GM12891 (cell line): ENCODE measurements around the gene HS6ST3.

Experiments
- DNase-seq: peaks from one replicate; pipeline ENCODE4 v3.0.0; 2011; ENCODE audit warnings: low spot score; ENCODE audit not compliant: insufficient read length
- FAIRE-seq: peaks from 2 replicates; lab custom pipeline; 2011; peaks lifted over from hg19 to GRCh38; lab: Jason Lieb, UNC
- PAX5 ChIP-seq: IDR thresholded peaks from 2 replicates; pipeline ENCODE4 v1.6.1; 2011; ENCODE audit warnings: low read length, moderate library complexity, mild to moderate bottlenecking; ENCODE audit not compliant: insufficient read depth, severe bottlenecking
- POLR2A ChIP-seq: IDR thresholded peaks from 2 replicates; pipeline ENCODE4 v1.6.1; 2011; ENCODE audit warnings: low read depth, low read length, control low read depth
- POLR2AphosphoS5 ChIP-seq: IDR thresholded peaks from 2 replicates; pipeline ENCODE4 v1.6.1; 2011; ENCODE audit warnings: low read depth, low read length, control low read depth
- POU2F2 ChIP-seq: IDR thresholded peaks from 2 replicates; pipeline ENCODE4 v1.6.1; 2011; ENCODE audit warnings: low read depth, mild to moderate bottlenecking, control low read depth, low read length, moderate library complexity
- SPI1 ChIP-seq: IDR thresholded peaks from 2 replicates; pipeline ENCODE4 v1.6.1; 2011; ENCODE audit warnings: low read depth, low read length, control low read depth
- TAF1 ChIP-seq: IDR thresholded peaks from 2 replicates; pipeline ENCODE4 v1.6.1; 2011; ENCODE audit warnings: low read depth, low read length, control low read depth

The HS6ST3 gene

GRCh38 chr13:96068729-96069128 is 21.2 kb upstream of the HS6ST3 start:
- DNase-seq = no peak
- FAIRE-seq = no peak
- TF ChIP-seq PAX5 = no peak
- TF ChIP-seq TAF1 = no peak

- DNase-seq = no peak
- no peak for FAIRE-seq
- TF ChIP-seq PAX5 (no peak), POLR2AphosphoS5 (no peak), POU2F2 (no peak), POLR2A (no peak), TAF1 (no peak), SPI1 (no peak)
These were observed 18.4 kb upstream of the HS6ST3 start for GRCh38 chr13:96071504-96071903.

DNA sequence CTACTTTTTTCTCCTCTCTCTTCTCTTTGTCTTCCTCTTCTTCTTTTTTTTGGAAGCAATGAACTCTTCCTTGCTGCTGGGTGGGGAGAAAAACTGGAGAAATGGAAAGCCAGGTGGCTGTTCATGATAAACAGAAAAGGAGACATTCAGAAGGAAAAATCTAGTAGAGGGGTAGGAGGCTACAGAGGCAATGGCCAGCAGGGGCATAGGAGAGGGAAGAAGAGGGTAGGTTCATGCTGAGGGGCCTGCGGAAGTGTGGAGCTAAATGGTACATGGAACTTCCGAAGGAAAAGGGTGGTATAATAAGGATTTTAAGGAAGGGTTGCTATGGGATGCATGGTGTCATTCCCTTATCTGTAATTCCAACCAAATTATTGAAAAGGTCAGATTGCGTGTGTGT is 17.5 kb upstream of the HS6ST3 start:
- TF ChIP-seq POU2F2 (no peak), TAF1 (no peak), POLR2AphosphoS5 (no peak), PAX5 (no peak), POLR2A (no peak), SPI1 (no peak)
- no peak for FAIRE-seq
- no peak for DNase-seq

- TF ChIP-seq POLR2A (no peak), PAX5 (no peak), POLR2AphosphoS5 (no peak), POU2F2 (no peak), SPI1 (no peak), TAF1 (no peak)
- peak; percentile 62 for FAIRE-seq
- DNase-seq = no peak
These were observed 13.9 kb upstream of the HS6ST3 start for GRCh38 chr13:96075953-96076543.

- FAIRE-seq (no peak), DNase-seq (no peak)
- no peak for TF ChIP-seq POLR2A
- TF ChIP-seq PAX5 = no peak
- no peak for TF ChIP-seq POU2F2
- TF ChIP-seq SPI1 = no peak
- no peak for TF ChIP-seq TAF1
These were observed 9.2 kb upstream of the HS6ST3 start for GRCh38 chr13:96080676-96081075.

- DNase-seq = no peak
- TF ChIP-seq SPI1 (no peak), POLR2A (no peak), POLR2AphosphoS5 (no peak), PAX5 (no peak), TAF1 (no peak), POU2F2 (no peak)
- no peak for FAIRE-seq
These were observed 8.0 kb upstream of the HS6ST3 start for GRCh38 chr13:96081888-96082287.

GRCh38 chr13:96082640-96083039 is 7.3 kb upstream of the HS6ST3 start:
- DNase-seq (no peak), FAIRE-seq (no peak)
- TF ChIP-seq SPI1 (no peak), POLR2A (no peak), POLR2AphosphoS5 (no peak)

- DNase-seq = no peak
- TF ChIP-seq POLR2AphosphoS5 (no peak), POU2F2 (no peak)
- no peak for FAIRE-seq
These were observed 3.2 kb upstream of the HS6ST3 start for GRCh38 chr13:96086736-96087135.

DNA sequence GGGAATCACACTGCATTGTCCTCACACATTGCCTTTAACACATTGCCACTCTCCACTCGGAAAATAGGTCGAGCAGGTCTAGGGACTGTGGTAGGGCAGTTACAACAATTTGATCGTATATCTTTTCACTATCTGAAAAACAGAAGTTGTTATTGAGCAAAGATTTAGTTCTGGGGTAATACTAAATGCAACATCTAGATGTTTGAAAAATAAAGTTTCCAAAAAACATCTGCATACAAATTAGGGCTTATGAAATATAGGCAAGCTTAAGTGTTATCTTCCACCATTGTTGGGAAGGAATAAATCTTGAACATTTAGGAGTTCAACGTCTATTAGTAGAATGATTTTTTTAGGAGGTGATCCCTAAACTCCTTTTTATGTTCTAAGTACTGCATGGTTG is 768 bp upstream of the HS6ST3 start:
- DNase-seq (no peak), FAIRE-seq (peak; percentile 23)
- TF ChIP-seq POU2F2 (no peak), PAX5 (no peak), POLR2A (no peak), SPI1 (no peak), POLR2AphosphoS5 (no peak), TAF1 (no peak)

GRCh38 chr13:96090240-96091101 is 564 bp downstream of the HS6ST3 start:
- DNase-seq (peak; percentile 48), FAIRE-seq (no peak)
- no peak for TF ChIP-seq POLR2AphosphoS5
- TF ChIP-seq TAF1 = no peak
- no peak for TF ChIP-seq PAX5
